HepG2 (cell line): ENCODE results near the gene FAM78A. TPM values are rescaled to one million over a fixed set of nuclear protein-coding genes. Genes with fewer than 3 reads are reported as not detected.
A peak's percentile ranks its signal among the peaks of the same experiment; 100 is the strongest.

Experiments used
- ATAC-seq: fragments of 200-7000 bp; cut with Tn5 transposase; 3 replicates; pipeline ENCODE4 v1.9.1; 2020; ENCODE audit warnings: mild to moderate bottlenecking, moderate library complexity
- BruUV-seq: library from RNA; stranded (reverse); fragments of 400-500 nt; replicated peaks from 2 replicates; lab custom pipeline; 2021; lab: Mats Ljungman, UMichigan
- CTCF ChIA-PET: fragments of 300-600 bp; formaldehyde crosslinking; extraction: SDS; loops from one replicate; lab custom pipeline; 2021; ENCODE audit warnings: low total read pairs, inconsistent platforms, low intra/inter-chr PET ratio; lab: Yijun Ruan, JAX
- POLR2A ChIA-PET: fragments of 350-600 bp; sonication (Branson Sonifier 250); formaldehyde crosslinking; loops from one replicate; lab custom pipeline; 2020; ENCODE audit warnings: antibody characterized with exemption, inconsistent platforms; lab: Yijun Ruan, JAX
- DNase-seq: peaks from one replicate; pipeline ENCODE4 v3.0.0-alpha.2; 2015; ENCODE audit warnings: low spot score
- FAIRE-seq: peaks from 3 replicates; lab custom pipeline; 2011; peaks lifted over from hg19 to GRCh38; lab: Jason Lieb, UNC
- H2AFZ ChIP-seq: one replicate; pipeline ENCODE4 v1.6.1; 2011; ENCODE audit warnings: low read length, inconsistent platforms
- H3K27ac ChIP-seq: fragments of 300-600 bp; 3 replicates; pipeline ENCODE4 v1.8.0; 2011; ENCODE audit warnings: mixed run types, mild to moderate bottlenecking, mixed read lengths, low read length, inconsistent platforms; ENCODE audit not compliant: insufficient read depth; ENCODE audit errors: extremely low read length
- H3K27me3 ChIP-seq, 2 experiments: fragments of 200-600 bp in 1 of 2; 2 replicates in 1 of 2; 3 replicates in 1 of 2; pipeline versions ENCODE4 v1.6.0 to v1.8.0; 2011; ENCODE audit warnings: low read length in 2 of 2, mild to moderate bottlenecking in 2 of 2, moderate library complexity in 2 of 2, inconsistent platforms in 1 of 2; ENCODE audit not compliant: insufficient read depth in 2 of 2, control insufficient read depth in 1 of 2
- H3K36me3 ChIP-seq, 2 experiments: fragments of 200-600 bp in 1 of 2; replicated peaks in 1 of 2; 2 replicates in 1 of 2; 3 replicates in 1 of 2; pipeline versions ENCODE4 v1.5.1 to v1.8.0; 2011; ENCODE audit warnings: low read length in 2 of 2, inconsistent platforms in 1 of 2; ENCODE audit not compliant: insufficient read depth in 2 of 2, control insufficient read depth in 1 of 2
- H3K4me1 ChIP-seq: 2 replicates; pipeline ENCODE4 v1.5.1; 2012; ENCODE audit warnings: low read length, inconsistent platforms; ENCODE audit not compliant: insufficient read depth
- H3K4me2 ChIP-seq: 2 replicates; pipeline ENCODE4 v1.6.0; 2011; ENCODE audit warnings: low read depth, low read length, inconsistent platforms
- H3K4me3 ChIP-seq, 3 experiments: fragments of 200-600 bp in 1 of 3; sonication (generic), shearing (Covaris generic) in 1 of 3; replicated peaks in 1 of 3; 2 replicates each; pipeline ENCODE4 v1.5.1; 2011 to 2016; ENCODE audit warnings: low read length in 3 of 3, inconsistent platforms in 2 of 3, low read depth in 2 of 3, mild to moderate bottlenecking in 2 of 3, control low read depth in 1 of 3, mixed read lengths in 1 of 3; ENCODE audit not compliant: insufficient read depth in 1 of 3
- H3K79me2 ChIP-seq: one replicate; pipeline ENCODE4 v1.6.1; 2011; ENCODE audit warnings: low read length, inconsistent platforms; ENCODE audit not compliant: insufficient read depth
- H3K9ac ChIP-seq: 2 replicates; pipeline ENCODE4 v1.6.0; 2011; ENCODE audit warnings: mild to moderate bottlenecking, low read depth, low read length, inconsistent platforms; ENCODE audit not compliant: insufficient read depth
- H3K9me3 ChIP-seq: 2 replicates; pipeline ENCODE4 v1.5.1; 2012; ENCODE audit warnings: mild to moderate bottlenecking, low read length
- H4K20me1 ChIP-seq: 2 replicates; pipeline ENCODE4 v1.6.0; 2011; ENCODE audit warnings: inconsistent platforms, mild to moderate bottlenecking, low read length, moderate library complexity; ENCODE audit not compliant: insufficient read depth
- CTCF ChIP-seq: sonication (generic); formaldehyde crosslinking; IDR thresholded peaks from 2 replicates; pipeline ENCODE4 v1.5.0; 2020; ENCODE audit warnings: mild to moderate bottlenecking, missing genetic modification reagents, moderate library complexity
- MLX ChIP-seq: IDR thresholded peaks from 2 replicates; pipeline ENCODE4 v1.6.1; 2016
- ZNF768 ChIP-seq: sonication (generic); formaldehyde crosslinking; IDR thresholded peaks from 2 replicates; pipeline ENCODE4 v1.4.0; 2020; ENCODE audit warnings: missing genetic modification reagents
- WGBS: methylation state at CpG from one replicate; pipeline ENCODE4 v1.1.6; 2017; ENCODE audit warnings: low lambda C conversion rate; 5-methylcytosine and 5-hydroxymethylcytosine counted together
- in situ Hi-C: cut with HindIII; loops from 2 replicates; pipeline ENCODE4 v1.10.0; 2017; ENCODE audit warnings: low pct_unique_long_range_greater_than_20kb; ENCODE audit not compliant: extremely low pct_ligation_motif_present
- intact Hi-C: fragments of 100-400 bp; cut with micrococcal nuclease; formaldehyde crosslinking; loops from one replicate; pipeline ENCODE4 v1.10.0; 2022; ENCODE audit not compliant: unreplicated experiment
- polyA plus RNA-seq, 8 experiments: library from polyadenylated mRNA; depleted of rRNA in 3 of 8; stranded (reverse) in 7 of 8; unstranded in 1 of 8; fragments of >200 nt; fragmentation: Illumina TruSeq in 4 of 8; extraction: Trizol in 4 of 8; gene quantifications; 2 replicates each; pipeline versions ENCODE4 v1.2.1 to v1.2.3, GENCODE V29; 2011 to 2016; ENCODE audit warnings: low read depth in 4 of 8, missing spikeins in 1 of 8, mixed read lengths in 1 of 8; ENCODE audit not compliant: insufficient read depth in 1 of 8
- total RNA-seq, 5 experiments: library from RNA; depleted of rRNA; stranded (reverse); fragments of >200 nt; fragmentation: Illumina TruSeq; extraction: Trizol; gene quantifications; 2 replicates each; pipeline ENCODE4 v1.2.3, GENCODE V29; 2016; ENCODE audit warnings: low read depth in 1 of 5

The FAM78A gene
- total and polyA plus RNA-seq, 2 of the 13 experiments (the other 11 are each of a cell fraction or from before 2014, with no cell fraction given): 0.18 to 0.62 TPM

- TF ChIP-seq CTCF: peak; percentile 23; the same call in 1 of the 2 replicates
- TF ChIP-seq, all 625 proteins: peak for 8
Measured at GRCh38 chr9:131276094-131276888, at the start of gene FAM78A (continued).

- peaks cover 33% of the 10 kb centered on the region for H3K4me1 ChIP-seq
- BruUV-seq: no TSS peak
- no peak for TF ChIP-seq MLX (CRISPR knock-in tag)
- TF ChIP-seq ZNF768 (CRISPR knock-in tag): peak; percentile 82
- DNase-seq (no peak), FAIRE-seq (no peak), ATAC-seq (no peak)
- H2AFZ ChIP-seq: no peak overlapping the region
- ChIA-PET CTCF (no interaction called here), POLR2A (no interaction called here)
- in situ Hi-C loops (no loop called here), intact Hi-C loops (loop anchor here (10.0 kb wide), 1 partner anchor 50 kb away; the partner anchor contains the start of gene FAM78A)
- H3K4me2 ChIP-seq: no peak overlapping the region
- no peaks in the 10 kb centered on the region for H3K79me2 ChIP-seq
- no peaks in the 10 kb centered on the region for H3K9me3 ChIP-seq
- no peak overlapping the region for H3K4me3 ChIP-seq
- H4K20me1 ChIP-seq: no peaks in the 10 kb centered on the region
- peaks cover 3 to 19% of the 10 kb centered on the region in 2 experiments; a peak in 4 of 5 replicates for H3K27me3 ChIP-seq
- 41% methylated on average over 8 of the region's 21 CpGs for WGBS
- no peak overlapping the region for H3K9ac ChIP-seq
- no peaks in the 10 kb centered on the region for H3K36me3 ChIP-seq
- H3K27ac ChIP-seq: no peak overlapping the region
Measured at GRCh38 chr9:131324736-131325679, 48.7 kb upstream of the FAM78A start.
